Parathyroid adenoma (tissue), 2 donors: ENCODE data around the gene ENG.

ENCODE experiments used
- H2AFZ ChIP-seq: fragments of 300-600 bp; sonication (generic); one replicate; pipeline ENCODE4 v1.7.0; 2017; ENCODE audit warnings: antibody characterized with exemption, mild to moderate bottlenecking
- H3K27ac ChIP-seq: fragments of 300-600 bp; sonication (generic); one replicate; pipeline ENCODE4 v1.7.0; 2017
- H3K27me3 ChIP-seq: fragments of 300-600 bp; sonication (generic); one replicate; pipeline ENCODE4 v1.7.0; 2017; ENCODE audit warnings: low read length; ENCODE audit not compliant: control insufficient read depth, insufficient read depth
- H3K36me3 ChIP-seq: fragments of 300-600 bp; sonication (generic); one replicate; pipeline ENCODE4 v1.7.0; 2017; ENCODE audit warnings: low read length; ENCODE audit not compliant: control insufficient read depth, insufficient read depth
- H3K4me1 ChIP-seq: fragments of 300-600 bp; sonication (generic); one replicate; pipeline ENCODE4 v1.7.0; 2017; ENCODE audit warnings: control low read depth
- H3K4me2 ChIP-seq: fragments of 300-600 bp; sonication (generic); one replicate; pipeline ENCODE4 v1.7.0; 2017; ENCODE audit warnings: low read length
- H3K4me3 ChIP-seq: fragments of 300-600 bp; sonication (generic); one replicate; pipeline ENCODE4 v1.7.0; 2017; ENCODE audit warnings: low read depth, low read length
- H3K79me2 ChIP-seq: fragments of 300-600 bp; sonication (generic); one replicate; pipeline ENCODE4 v1.7.0; 2017; ENCODE audit warnings: control low read depth
- H3K9ac ChIP-seq: fragments of 300-600 bp; sonication (generic); one replicate; pipeline ENCODE4 v1.7.0; 2017; ENCODE audit warnings: mild to moderate bottlenecking
- H3K9me3 ChIP-seq: fragments of 300-600 bp; sonication (generic); one replicate; pipeline ENCODE4 v1.7.0; 2017; ENCODE audit warnings: low read length; ENCODE audit not compliant: control insufficient read depth
- TF ChIP-seq, protein P1 (sequence below): fragments of 300-600 bp; sonication (generic); IDR thresholded peaks from one replicate; pipeline ENCODE4 v1.7.0; 2017; ENCODE audit warnings: antibody characterized with exemption, mild to moderate bottlenecking
- donor health status: primary hyperparathyroidism.

Gene ENG

DNA sequence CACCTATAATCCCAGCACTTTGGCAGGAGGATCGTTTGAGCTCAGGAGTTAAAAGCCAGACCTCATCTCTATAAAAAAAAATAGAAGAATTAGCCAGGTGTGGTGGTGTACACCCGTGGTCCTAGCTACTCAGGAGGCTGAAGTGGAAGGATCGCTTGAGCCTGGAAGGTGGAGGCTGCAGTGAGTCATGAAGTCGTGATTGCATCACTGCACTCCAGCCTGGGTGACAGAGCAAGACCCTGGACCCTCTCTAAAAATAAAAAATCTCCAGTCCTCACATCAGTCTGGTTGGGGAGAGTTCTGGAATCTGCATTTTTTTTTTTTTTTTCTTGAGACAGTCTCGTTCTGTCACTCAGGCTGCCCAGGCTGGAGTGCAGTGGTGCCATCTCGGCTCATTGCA, 42.4 kb downstream of the ENG start:
- no peaks in the 10 kb centered on the region for H3K36me3 ChIP-seq
- TF ChIP-seq, protein P1, sequence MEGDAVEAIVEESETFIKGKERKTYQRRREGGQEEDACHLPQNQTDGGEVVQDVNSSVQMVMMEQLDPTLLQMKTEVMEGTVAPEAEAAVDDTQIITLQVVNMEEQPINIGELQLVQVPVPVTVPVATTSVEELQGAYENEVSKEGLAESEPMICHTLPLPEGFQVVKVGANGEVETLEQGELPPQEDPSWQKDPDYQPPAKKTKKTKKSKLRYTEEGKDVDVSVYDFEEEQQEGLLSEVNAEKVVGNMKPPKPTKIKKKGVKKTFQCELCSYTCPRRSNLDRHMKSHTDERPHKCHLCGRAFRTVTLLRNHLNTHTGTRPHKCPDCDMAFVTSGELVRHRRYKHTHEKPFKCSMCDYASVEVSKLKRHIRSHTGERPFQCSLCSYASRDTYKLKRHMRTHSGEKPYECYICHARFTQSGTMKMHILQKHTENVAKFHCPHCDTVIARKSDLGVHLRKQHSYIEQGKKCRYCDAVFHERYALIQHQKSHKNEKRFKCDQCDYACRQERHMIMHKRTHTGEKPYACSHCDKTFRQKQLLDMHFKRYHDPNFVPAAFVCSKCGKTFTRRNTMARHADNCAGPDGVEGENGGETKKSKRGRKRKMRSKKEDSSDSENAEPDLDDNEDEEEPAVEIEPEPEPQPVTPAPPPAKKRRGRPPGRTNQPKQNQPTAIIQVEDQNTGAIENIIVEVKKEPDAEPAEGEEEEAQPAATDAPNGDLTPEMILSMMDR, result no peak
- no peaks in the 10 kb centered on the region for H3K9me3 ChIP-seq
- H3K79me2 ChIP-seq, result no peaks in the 10 kb centered on the region
- no peak overlapping the region for H3K4me2 ChIP-seq
- H3K9ac ChIP-seq, result no peak overlapping the region
- no peaks in the 10 kb centered on the region for H3K4me1 ChIP-seq
- no peak overlapping the region for H3K4me3 ChIP-seq
- H2AFZ ChIP-seq, result no peak overlapping the region
- H3K27ac ChIP-seq, result no peak overlapping the region
- no peaks in the 10 kb centered on the region for H3K27me3 ChIP-seq

DNA sequence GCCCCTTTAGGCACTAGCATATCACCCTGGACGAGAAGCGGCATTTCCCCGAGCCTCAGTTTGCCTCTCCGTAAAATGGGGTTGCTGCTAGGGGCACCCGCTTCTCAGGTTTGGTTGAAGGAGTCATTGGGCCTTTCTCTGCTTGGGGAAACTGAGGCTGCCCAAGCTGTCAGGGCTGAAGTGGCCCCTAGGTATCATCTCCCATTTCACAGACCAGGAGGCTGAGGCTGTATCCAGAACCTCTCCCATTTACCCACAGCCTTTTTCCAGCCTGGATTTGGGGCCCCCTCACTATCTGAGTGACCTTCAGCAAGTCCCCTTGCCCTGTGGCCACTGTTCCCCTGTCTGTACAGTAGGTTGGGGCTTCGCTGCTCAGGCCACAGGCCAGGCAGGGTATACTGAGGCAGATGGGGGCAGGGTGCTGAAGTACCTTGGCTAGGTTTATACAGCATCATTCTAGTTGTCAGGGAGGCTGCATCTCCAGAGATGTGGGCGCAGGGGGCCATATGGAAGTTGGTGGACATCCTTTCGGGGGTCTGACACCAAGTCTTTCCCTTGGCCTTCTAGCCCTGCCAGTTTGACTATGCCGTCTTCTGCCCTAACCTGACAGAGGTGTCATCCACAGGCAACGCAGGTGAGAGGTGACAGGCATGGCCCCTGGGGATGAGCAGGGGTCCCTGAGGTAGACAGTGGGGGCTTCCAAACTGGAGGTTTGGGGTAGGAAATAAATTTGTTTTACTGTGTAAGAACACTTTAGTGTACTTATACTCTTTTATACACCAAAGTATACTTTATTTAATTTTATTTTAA, 43.9 kb downstream of the ENG start:
- Histone ChIP-seq H3K9me3 (no peaks in the 10 kb centered on the region), H3K27ac (no peak overlapping the region), H3K4me1 (no peaks in the 10 kb centered on the region), H2AFZ (no peak overlapping the region), H3K9ac (no peak overlapping the region), H3K79me2 (no peaks in the 10 kb centered on the region), H3K4me3 (no peak overlapping the region), H3K27me3 (no peaks in the 10 kb centered on the region), H3K4me2 (no peak overlapping the region), H3K36me3 (no peaks in the 10 kb centered on the region)
- TF ChIP-seq, protein P1, result no peak

DNA sequence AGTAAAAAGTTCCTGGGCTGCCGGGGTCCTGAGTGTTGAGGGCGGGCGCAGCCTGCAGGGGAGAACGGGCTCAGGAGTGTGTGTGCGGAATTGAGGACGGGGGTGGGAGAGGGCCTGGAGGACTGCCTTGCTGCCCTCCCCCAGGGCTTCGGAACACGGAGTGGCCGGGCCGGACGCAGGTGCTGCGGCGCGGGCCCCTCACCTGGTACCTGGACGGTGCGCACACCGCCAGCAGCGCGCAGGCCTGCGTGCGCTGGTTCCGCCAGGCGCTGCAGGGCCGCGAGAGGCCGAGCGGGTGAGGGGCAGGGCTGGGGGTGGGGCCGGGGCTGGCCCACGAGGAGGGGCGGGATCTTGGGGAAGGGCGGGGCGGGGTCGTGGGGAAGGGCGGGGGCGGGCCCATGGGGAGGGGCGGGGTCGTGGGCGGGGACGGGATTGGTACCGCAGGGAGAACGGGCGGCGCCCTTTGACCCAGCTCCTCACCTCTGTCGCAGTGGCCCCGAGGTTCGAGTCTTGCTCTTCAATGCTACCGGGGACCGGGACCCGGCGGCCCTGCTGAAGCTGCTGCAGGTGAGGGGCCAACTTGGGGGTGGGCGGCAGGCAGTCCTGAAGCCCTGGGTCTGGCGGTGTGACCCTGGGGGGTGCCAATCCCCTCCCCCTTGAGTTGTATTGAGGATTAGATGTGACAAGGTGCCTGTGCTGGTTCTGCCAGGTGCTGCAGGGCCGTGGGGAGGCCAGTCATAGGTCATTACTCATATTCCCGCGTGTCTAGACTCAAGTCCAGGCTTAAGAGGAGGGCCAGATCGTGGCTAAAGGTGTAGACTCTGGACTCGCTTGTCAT, 44.7 kb downstream of the ENG start:
- Histone ChIP-seq H3K9ac (no peak overlapping the region), H3K36me3 (no peaks in the 10 kb centered on the region)

DNA sequence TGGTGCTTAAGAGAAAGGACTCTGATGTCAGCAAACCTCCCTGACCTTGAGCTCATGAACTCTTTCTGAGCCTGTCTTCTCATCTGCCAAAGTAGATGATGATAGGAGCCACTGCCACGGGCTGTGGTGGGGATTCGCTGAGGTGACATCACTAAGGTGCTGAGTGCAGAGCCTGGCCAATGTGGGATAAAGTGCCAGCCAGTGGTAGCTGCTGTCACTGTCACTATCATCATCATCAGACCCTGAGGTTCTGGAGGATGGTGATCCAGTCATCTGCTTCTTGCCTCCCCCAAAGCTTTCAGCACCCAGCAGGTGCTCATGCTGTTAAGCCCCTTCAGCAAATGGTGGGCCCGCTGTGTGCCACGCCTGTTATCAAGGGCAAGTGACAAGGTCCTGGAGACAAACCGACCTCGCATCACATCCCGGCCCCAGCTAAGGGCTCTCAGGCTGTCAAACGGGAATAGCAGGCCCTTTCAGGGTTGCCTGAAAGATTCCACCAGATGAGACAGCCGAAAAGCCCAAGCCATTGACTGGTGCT, 45.4 kb downstream of the ENG start:
- Histone ChIP-seq H3K36me3 (no peaks in the 10 kb centered on the region), H3K4me2 (no peak overlapping the region), H3K4me1 (no peaks in the 10 kb centered on the region), H3K27ac (no peak overlapping the region), H3K9ac (no peak overlapping the region), H3K4me3 (no peak overlapping the region), H3K79me2 (peaks cover 4% of the 10 kb centered on the region), H3K9me3 (no peaks in the 10 kb centered on the region), H2AFZ (no peak overlapping the region), H3K27me3 (no peaks in the 10 kb centered on the region)
- TF ChIP-seq, protein P1, result no peak

More for the DNA sequence above, 44.7 kb downstream of the ENG start:
- H2AFZ ChIP-seq, result no peak overlapping the region
- H3K4me3 ChIP-seq, result no peak overlapping the region
- H3K4me1 ChIP-seq, result no peaks in the 10 kb centered on the region
- TF ChIP-seq, protein P1, result no peak
- H3K9me3 ChIP-seq, result no peaks in the 10 kb centered on the region
- no peaks in the 10 kb centered on the region for H3K27me3 ChIP-seq
- no peak overlapping the region for H3K4me2 ChIP-seq
- no peaks in the 10 kb centered on the region for H3K79me2 ChIP-seq
- no peak overlapping the region for H3K27ac ChIP-seq
